H1 (cell line): ENCODE measurements around the gene RNU1-4. TPM values are rescaled to one million over a fixed set of nuclear protein-coding genes. Genes with fewer than 3 reads are reported as not detected.
"Not testable (repeated sequence)": the region's sequence is repeated elsewhere in the genome, so short reads cannot be mapped to it uniquely, and the experiment has no call there.

Experiments used
- CTCF ChIA-PET: fragments of 300-600 bp; sonication (Branson Sonifier 250); formaldehyde crosslinking; loops from one replicate; lab custom pipeline; 2021; ENCODE audit not compliant: partially characterized antibody; lab: Charles Lee
- POLR2A ChIA-PET: fragments of 300-600 bp; sonication (Branson Sonifier 250); formaldehyde crosslinking; loops from one replicate; lab custom pipeline; 2021; ENCODE audit warnings: inconsistent platforms; ENCODE audit not compliant: partially characterized antibody; lab: Charles Lee
- DNase-seq, 2 experiments: peaks; one replicate each; pipeline versions ENCODE4 v3.0.0 to v3.0.0-alpha.2; 2010 to 2022; ENCODE audit warnings: low spot score in 2 of 2, low read depth in 1 of 2, mixed read lengths in 1 of 2
- FAIRE-seq: peaks from 2 replicates; lab custom pipeline; 2011; peaks lifted over from hg19 to GRCh38; lab: Jason Lieb, UNC
- H2AFZ ChIP-seq: 2 replicates; pipeline ENCODE4 v1.8.1; 2012; ENCODE audit warnings: low read length, inconsistent platforms
- H2AK5ac ChIP-seq: 2 replicates; pipeline ENCODE4 v1.6.1; 2013; ENCODE audit warnings: low read depth, low read length
- H2BK120ac ChIP-seq: replicated peaks from 2 replicates; pipeline ENCODE3; 2013; ENCODE audit warnings: low read depth, low read length, inconsistent platforms
- H2BK12ac ChIP-seq: 2 replicates; pipeline ENCODE4 v1.6.1; 2013; ENCODE audit warnings: low read depth, low read length
- H2BK15ac ChIP-seq: 2 replicates; pipeline ENCODE4 v1.6.1; 2013; ENCODE audit warnings: low read length
- H2BK20ac ChIP-seq: 2 replicates; pipeline ENCODE4 v1.6.1; 2013; ENCODE audit warnings: low read length
- H2BK5ac ChIP-seq: 2 replicates; pipeline ENCODE4 v1.6.1; 2013; ENCODE audit warnings: low read depth, low read length
- H3K14ac ChIP-seq: 2 replicates; pipeline ENCODE4 v1.6.1; 2013; ENCODE audit warnings: inconsistent platforms; ENCODE audit not compliant: insufficient read length
- H3K18ac ChIP-seq: 2 replicates; pipeline ENCODE4 v1.6.1; 2013; ENCODE audit warnings: low read length; ENCODE audit errors: extremely low read depth
- H3K23ac ChIP-seq: 2 replicates; pipeline ENCODE4 v1.6.1; 2013; ENCODE audit warnings: inconsistent platforms; ENCODE audit not compliant: insufficient read length
- H3K23me2 ChIP-seq: 2 replicates; pipeline ENCODE4 v1.6.1; 2013; ENCODE audit warnings: low read depth, low read length
- H3K27ac ChIP-seq: 2 replicates; pipeline ENCODE4 v1.6.1; 2011; ENCODE audit warnings: low read depth, low read length, inconsistent platforms
- H3K27me3 ChIP-seq, 4 experiments: replicated peaks in 1 of 4; 1 replicate in 1 of 4; 2 replicates in 3 of 4; pipeline versions ENCODE4 v1.6.1 to v1.8.1; 2011 to 2013; ENCODE audit warnings: low read length in 3 of 4, mild to moderate bottlenecking in 3 of 4, inconsistent platforms in 2 of 4, mixed read lengths in 2 of 4, moderate library complexity in 1 of 4; ENCODE audit not compliant: control insufficient read depth in 3 of 4, insufficient read depth in 3 of 4; ENCODE audit errors: extremely low read depth in 1 of 4
- H3K36me3 ChIP-seq, 4 experiments: 2 replicates each; pipeline versions ENCODE4 v1.6.1 to v1.8.1; 2011 to 2013; ENCODE audit warnings: mild to moderate bottlenecking in 4 of 4, low read length in 3 of 4, moderate library complexity in 2 of 4, control low read depth in 1 of 4, inconsistent platforms in 1 of 4; ENCODE audit not compliant: insufficient read depth in 4 of 4, control insufficient read depth in 2 of 4
- H3K4ac ChIP-seq: replicated peaks from 2 replicates; pipeline ENCODE3; 2013; ENCODE audit warnings: low read length, low read depth, mixed read lengths, inconsistent platforms; ENCODE audit not compliant: insufficient read length
- H3K4me1 ChIP-seq, 4 experiments: replicated peaks in 1 of 4; 1 replicate in 1 of 4; 2 replicates in 3 of 4; pipeline versions ENCODE4 v1.6.1 to v1.8.1; 2011 to 2013; ENCODE audit warnings: low read length in 3 of 4, inconsistent platforms in 2 of 4, mixed read lengths in 1 of 4; ENCODE audit not compliant: insufficient read depth in 4 of 4, control insufficient read depth in 3 of 4
- H3K4me2 ChIP-seq, 2 experiments: 2 replicates each; pipeline versions ENCODE4 v1.6.1 to v1.8.1; 2011 to 2013; ENCODE audit warnings: low read depth in 2 of 2, low read length in 2 of 2, control low read depth in 1 of 2, inconsistent platforms in 1 of 2, mild to moderate bottlenecking in 1 of 2; ENCODE audit not compliant: insufficient read depth in 1 of 2
- H3K4me3 ChIP-seq, 4 experiments: fragments of 200-600, 300-600 bp in 1 of 4; sonication (generic), shearing (Covaris generic), sonication (Bioruptor Twin) in 1 of 4; 2 replicates each; pipeline versions ENCODE4 v1.5.1 to v1.8.1; 2011 to 2016; ENCODE audit warnings: low read length in 4 of 4, low read depth in 3 of 4, control low read depth in 2 of 4, inconsistent platforms in 2 of 4, mild to moderate bottlenecking in 2 of 4, mixed read lengths in 1 of 4, moderate library complexity in 1 of 4; ENCODE audit not compliant: insufficient read depth in 2 of 4; ENCODE audit errors: extremely low read depth in 1 of 4
- H3K56ac ChIP-seq: replicated peaks from 2 replicates; pipeline ENCODE3; 2013; ENCODE audit warnings: low read depth, mild to moderate bottlenecking, mixed read lengths, low read length, inconsistent platforms; ENCODE audit not compliant: insufficient read length
- H3K79me1 ChIP-seq: 2 replicates; pipeline ENCODE4 v1.6.1; 2013; ENCODE audit warnings: low read depth, low read length, control low read depth
- H3K79me2 ChIP-seq, 2 experiments: 2 replicates each; pipeline versions ENCODE4 v1.6.1 to v1.8.1; 2012 to 2013; ENCODE audit warnings: low read length in 2 of 2, mild to moderate bottlenecking in 2 of 2, inconsistent platforms in 1 of 2; ENCODE audit not compliant: insufficient read depth in 2 of 2, control insufficient read depth in 1 of 2
- H3K9ac ChIP-seq, 4 experiments: replicated peaks in 1 of 4; 1 replicate in 1 of 4; 2 replicates in 3 of 4; pipeline versions ENCODE4 v1.6.1 to v1.8.1; 2011 to 2013; ENCODE audit warnings: low read depth in 3 of 4, low read length in 3 of 4, control low read depth in 2 of 4, mild to moderate bottlenecking in 2 of 4, moderate library complexity in 2 of 4, inconsistent platforms in 1 of 4; ENCODE audit errors: extremely low read depth in 1 of 4
- H3K9me3 ChIP-seq, 2 experiments: 2 replicates each; pipeline versions ENCODE4 v1.6.1 to v1.8.1; 2012 to 2013; ENCODE audit warnings: mild to moderate bottlenecking in 2 of 2, moderate library complexity in 2 of 2, control low read depth in 1 of 2, inconsistent platforms in 1 of 2, low read depth in 1 of 2, low read length in 1 of 2, mixed read lengths in 1 of 2; ENCODE audit not compliant: insufficient read depth in 2 of 2
- H4K20me1 ChIP-seq, 2 experiments: replicated peaks in 1 of 2; 2 replicates each; pipeline versions ENCODE3 to v1.8.1; 2011 to 2013; ENCODE audit warnings: inconsistent platforms in 2 of 2, low read length in 2 of 2, mild to moderate bottlenecking in 1 of 2; ENCODE audit not compliant: insufficient read depth in 2 of 2, control insufficient read depth in 1 of 2
- H4K5ac ChIP-seq: 2 replicates; pipeline ENCODE4 v1.6.1; 2013; ENCODE audit warnings: low read length, low read depth, mixed read lengths, inconsistent platforms; ENCODE audit not compliant: insufficient read length
- H4K8ac ChIP-seq: 2 replicates; pipeline ENCODE4 v1.8.0; 2013; ENCODE audit warnings: mild to moderate bottlenecking, moderate library complexity, low read length, inconsistent platforms; ENCODE audit not compliant: insufficient read depth; ENCODE audit errors: extremely low read depth
- H4K91ac ChIP-seq: replicated peaks from 2 replicates; pipeline ENCODE3; 2013; ENCODE audit warnings: low read length, mixed read lengths, inconsistent platforms; ENCODE audit not compliant: insufficient read length
- WGBS, 2 experiments: shearing (Covaris generic) in 1 of 2; methylation state at CpG; one replicate each; pipeline versions ENCODE4 v1.1.6 to v1.1.7; 2013 to 2015; ENCODE audit warnings: low lambda C conversion rate in 2 of 2, mixed read lengths in 2 of 2, inconsistent platforms in 1 of 2, low coverage in 1 of 2, missing lambda C conversion rate in 1 of 2; ENCODE audit not compliant: insufficient replicate concordance in 2 of 2, insufficient coverage in 1 of 2, insufficient read length in 1 of 2; ENCODE audit errors: extremely low coverage in 1 of 2, missing lambda C conversion rate in 1 of 2; 5-methylcytosine and 5-hydroxymethylcytosine counted together
- polyA plus RNA-seq, 7 experiments: library from polyadenylated mRNA; depleted of rRNA in 3 of 7; stranded (reverse) in 5 of 7; unstranded in 2 of 7; fragments of >200 nt in 5 of 7; fragments of 200-250 nt in 2 of 7; gene quantifications; 1 replicate in 5 of 7; 2 replicates in 1 of 7; 4 replicates in 1 of 7; pipeline versions ENCODE4 v1.2.1 to v1.2.3, GENCODE V29; 2011 to 2013; ENCODE audit warnings: missing spikeins in 2 of 7, mixed read lengths in 2 of 7
- total RNA-seq: library from RNA; stranded (reverse); fragmentation: NEBNext Ultra II Directional; extraction: Animal tissue kit (Norgen Biotek cat#: 25700); gene quantifications from 2 replicates; pipeline ENCODE4 v1.2.1, GENCODE V29; 2021

The RNU1-4 gene
- total and polyA plus RNA-seq, 2 of the 8 experiments (the other 6 are each of a cell fraction or from before 2014, with no cell fraction given), result 145 to 1,303 TPM

- H2AFZ ChIP-seq, H2BK12ac ChIP-seq, H4K20me1 ChIP-seq, DNase-seq, H4K8ac ChIP-seq, H2BK20ac ChIP-seq, H3K27me3 ChIP-seq, H2BK5ac ChIP-seq, H3K23ac ChIP-seq, H3K18ac ChIP-seq, H3K79me2 ChIP-seq, H4K91ac ChIP-seq, H4K5ac ChIP-seq, H2BK120ac ChIP-seq, H3K23me2 ChIP-seq, H3K9me3 ChIP-seq, H3K14ac ChIP-seq, H3K36me3 ChIP-seq, H2BK15ac ChIP-seq, H2AK5ac ChIP-seq, H3K4me1 ChIP-seq, H3K4me3 ChIP-seq, H3K79me1 ChIP-seq, H3K9ac ChIP-seq, H3K56ac ChIP-seq, H3K27ac ChIP-seq, CTCF ChIA-PET, POLR2A ChIA-PET, H3K4me2 ChIP-seq, FAIRE-seq, H3K4ac ChIP-seq: not testable (repeated sequence)
- WGBS, 2 experiments, result 98% methylated on average over 3 of the region's 3 CpGs; no CpG with 5 or more reads in 1 of the 2 experiments
Observed at GRCh38 chr1:16787175-16787574, 46.9 kb downstream of the RNU1-4 start.

DNA sequence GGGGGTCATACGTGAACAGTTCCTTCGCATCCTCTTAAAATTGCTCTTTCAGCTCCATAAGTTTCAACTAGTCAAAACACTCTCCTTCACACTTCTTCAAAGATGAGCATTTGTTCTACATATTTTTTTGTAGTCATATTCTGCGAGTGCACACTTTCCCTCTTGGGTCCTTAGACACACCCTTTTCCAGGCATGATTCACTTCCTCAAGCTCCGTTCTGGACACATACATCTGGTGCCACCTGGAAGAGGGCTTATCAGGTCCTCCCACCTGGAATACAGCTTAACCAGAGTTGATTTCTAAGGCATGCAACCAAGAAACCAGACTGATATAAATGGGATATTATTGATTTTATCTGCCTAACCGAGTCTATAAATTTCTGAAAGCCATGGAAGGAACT lies 47.4 kb downstream of the RNU1-4 start:
- H4K20me1 ChIP-seq, H2AFZ ChIP-seq, H3K36me3 ChIP-seq, H2AK5ac ChIP-seq, DNase-seq, H3K23ac ChIP-seq, H3K23me2 ChIP-seq, CTCF ChIA-PET, H2BK5ac ChIP-seq, H3K14ac ChIP-seq, H4K5ac ChIP-seq, H3K4me2 ChIP-seq, H4K8ac ChIP-seq, H3K27ac ChIP-seq, H2BK120ac ChIP-seq, H3K4ac ChIP-seq, H3K9ac ChIP-seq, H2BK12ac ChIP-seq, H2BK15ac ChIP-seq, H3K79me1 ChIP-seq, POLR2A ChIA-PET, H3K18ac ChIP-seq, H4K91ac ChIP-seq, H3K27me3 ChIP-seq, FAIRE-seq, H2BK20ac ChIP-seq, H3K56ac ChIP-seq, H3K79me2 ChIP-seq, H3K4me1 ChIP-seq, H3K4me3 ChIP-seq, H3K9me3 ChIP-seq: not testable (repeated sequence)
- 72% methylated on average over 3 of the region's 5 CpGs; no CpG with 5 or more reads in 1 of the 2 experiments for WGBS, 2 experiments
